LNCAP (cell line): ENCODE results near the gene TPP1.

ENCODE experiments used
- TF ChIP-seq, protein P1 (sequence below): fragments of 450-650 bp; IDR thresholded peaks from 2 replicates; pipeline ENCODE4 v1.5.1; 2017; ENCODE audit warnings: mild to moderate bottlenecking

Gene TPP1

DNA sequence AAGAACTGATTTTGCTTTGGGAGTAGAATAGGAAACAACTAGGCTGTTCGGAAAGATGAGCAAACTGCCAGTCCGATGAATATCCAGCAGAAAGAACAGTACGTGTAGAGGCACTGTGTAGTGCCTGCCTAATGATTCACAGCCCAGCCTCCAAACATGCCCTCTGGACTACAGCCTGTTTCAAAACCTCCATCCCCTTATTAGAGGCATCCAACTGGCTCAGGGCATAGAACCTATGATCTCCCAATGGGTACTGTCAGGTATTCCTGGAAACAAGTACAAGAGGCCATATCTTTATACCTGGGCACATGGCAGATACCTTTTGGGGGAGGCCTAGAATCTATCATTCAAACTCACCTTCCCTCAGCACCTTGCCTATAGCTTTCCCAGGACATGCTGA, 20.7 kb downstream of the TPP1 start:
- TF ChIP-seq, protein P1, sequence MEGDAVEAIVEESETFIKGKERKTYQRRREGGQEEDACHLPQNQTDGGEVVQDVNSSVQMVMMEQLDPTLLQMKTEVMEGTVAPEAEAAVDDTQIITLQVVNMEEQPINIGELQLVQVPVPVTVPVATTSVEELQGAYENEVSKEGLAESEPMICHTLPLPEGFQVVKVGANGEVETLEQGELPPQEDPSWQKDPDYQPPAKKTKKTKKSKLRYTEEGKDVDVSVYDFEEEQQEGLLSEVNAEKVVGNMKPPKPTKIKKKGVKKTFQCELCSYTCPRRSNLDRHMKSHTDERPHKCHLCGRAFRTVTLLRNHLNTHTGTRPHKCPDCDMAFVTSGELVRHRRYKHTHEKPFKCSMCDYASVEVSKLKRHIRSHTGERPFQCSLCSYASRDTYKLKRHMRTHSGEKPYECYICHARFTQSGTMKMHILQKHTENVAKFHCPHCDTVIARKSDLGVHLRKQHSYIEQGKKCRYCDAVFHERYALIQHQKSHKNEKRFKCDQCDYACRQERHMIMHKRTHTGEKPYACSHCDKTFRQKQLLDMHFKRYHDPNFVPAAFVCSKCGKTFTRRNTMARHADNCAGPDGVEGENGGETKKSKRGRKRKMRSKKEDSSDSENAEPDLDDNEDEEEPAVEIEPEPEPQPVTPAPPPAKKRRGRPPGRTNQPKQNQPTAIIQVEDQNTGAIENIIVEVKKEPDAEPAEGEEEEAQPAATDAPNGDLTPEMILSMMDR, result no peak

DNA sequence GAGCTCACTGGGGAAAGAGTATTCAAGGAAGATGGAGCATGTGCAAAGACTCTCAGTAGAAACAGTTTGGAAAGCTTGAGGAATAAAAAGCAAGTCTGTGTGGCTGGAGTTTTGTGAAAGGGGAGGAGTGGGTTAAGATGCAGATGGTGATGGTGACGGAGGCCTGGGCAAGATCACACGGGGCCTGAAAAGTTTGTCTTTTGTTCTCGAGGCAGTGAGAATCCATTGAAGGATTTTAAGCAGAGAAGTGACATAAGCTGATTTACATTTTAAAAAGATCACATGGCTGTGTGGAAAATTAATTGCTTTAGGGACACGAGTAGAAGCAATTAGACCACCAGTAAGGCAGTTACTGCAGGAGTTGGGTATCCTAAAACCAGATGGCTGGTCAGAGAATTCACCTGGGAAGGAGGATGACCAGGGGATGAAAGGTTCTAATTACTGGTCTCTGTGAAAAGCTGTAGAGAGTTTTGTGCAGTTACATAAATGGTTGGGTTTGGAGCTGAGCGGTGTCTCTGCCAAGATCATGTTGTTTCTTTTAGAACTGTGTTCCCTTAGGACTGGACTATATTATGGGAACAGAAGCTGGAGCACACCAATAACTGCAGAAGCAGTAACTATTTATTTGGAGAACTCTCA, 22.9 kb downstream of the TPP1 start:
- TF ChIP-seq, protein P1, result no peak

DNA sequence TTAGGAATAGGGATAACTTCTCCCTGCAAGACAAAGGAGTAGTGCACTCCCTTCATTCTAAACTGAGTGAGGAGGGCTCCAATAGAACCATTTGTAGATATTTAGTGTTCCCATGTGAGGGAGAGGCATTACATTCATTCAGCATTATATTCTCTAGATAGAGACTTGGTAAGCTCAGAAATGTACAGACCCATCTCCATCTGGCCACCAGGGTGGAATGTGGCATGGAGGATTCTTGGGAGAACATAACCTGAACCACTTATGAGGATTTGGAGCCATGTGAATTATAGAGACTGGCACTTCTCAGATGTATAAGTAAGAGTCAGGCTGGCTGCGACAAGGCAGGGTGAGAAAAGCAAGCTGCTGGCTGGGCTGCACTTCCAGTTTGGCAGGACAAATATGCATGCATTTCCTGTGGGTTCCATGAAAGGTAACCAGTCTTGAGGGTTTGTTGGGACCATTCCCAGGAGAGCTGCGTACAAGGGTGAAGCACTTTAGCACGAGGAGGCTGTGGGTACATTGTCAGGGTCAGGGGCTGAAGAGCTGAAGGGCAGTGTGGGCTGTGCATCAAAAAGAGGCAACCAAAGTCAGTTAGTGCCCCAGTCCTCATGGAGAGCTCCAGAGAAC, 25.0 kb downstream of the TPP1 start:
- TF ChIP-seq, protein P1, result no peak

DNA sequence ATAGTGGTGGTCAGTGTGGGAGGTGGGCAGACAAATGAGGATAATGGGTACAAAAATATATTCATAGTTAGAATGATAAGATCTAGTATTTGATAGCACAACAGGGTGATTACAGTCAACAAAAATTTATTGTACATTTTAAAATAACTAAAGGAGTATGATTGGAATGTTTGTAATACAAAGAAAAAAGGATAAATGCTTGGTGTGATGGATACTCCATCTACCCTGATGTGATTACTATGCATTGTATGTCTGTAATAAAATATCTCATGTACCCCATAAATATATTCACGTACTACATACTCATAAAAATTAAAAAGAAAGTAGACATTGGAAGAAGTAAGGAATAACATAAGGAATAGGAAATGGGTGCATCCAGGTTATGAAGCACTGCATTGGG, 31.2 kb downstream of the TPP1 start:
- TF ChIP-seq, protein P1, result no peak

DNA sequence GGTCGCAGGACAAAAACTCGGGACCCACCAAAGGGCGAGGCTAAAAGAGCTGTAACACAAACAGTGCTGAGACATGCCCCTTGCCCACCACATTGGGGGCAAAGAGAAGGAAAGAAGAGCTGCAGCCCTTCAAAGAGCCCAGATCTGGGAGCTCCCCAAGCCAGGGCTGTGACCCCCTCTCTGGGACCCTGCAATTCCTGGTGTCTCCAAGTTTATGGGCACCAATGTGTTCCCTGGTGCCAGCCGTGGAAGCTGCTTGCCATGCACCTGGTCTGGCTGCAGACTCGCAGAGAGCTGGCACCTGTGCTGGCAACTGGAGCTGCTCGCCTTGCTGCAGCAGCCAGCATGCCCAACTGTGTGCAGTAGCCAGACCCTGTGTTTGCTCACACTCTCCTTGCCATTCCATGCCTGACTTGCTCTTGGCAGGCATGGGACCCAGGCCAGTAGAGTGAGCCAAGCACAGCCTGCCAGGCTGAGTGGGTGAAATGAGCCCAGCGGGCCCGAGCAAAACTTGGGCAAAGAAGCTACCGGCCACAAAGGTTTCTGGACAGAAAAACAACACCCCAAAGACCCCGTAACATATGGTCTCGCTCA, 31.8 kb downstream of the TPP1 start:
- TF ChIP-seq, protein P1, result no peak

DNA sequence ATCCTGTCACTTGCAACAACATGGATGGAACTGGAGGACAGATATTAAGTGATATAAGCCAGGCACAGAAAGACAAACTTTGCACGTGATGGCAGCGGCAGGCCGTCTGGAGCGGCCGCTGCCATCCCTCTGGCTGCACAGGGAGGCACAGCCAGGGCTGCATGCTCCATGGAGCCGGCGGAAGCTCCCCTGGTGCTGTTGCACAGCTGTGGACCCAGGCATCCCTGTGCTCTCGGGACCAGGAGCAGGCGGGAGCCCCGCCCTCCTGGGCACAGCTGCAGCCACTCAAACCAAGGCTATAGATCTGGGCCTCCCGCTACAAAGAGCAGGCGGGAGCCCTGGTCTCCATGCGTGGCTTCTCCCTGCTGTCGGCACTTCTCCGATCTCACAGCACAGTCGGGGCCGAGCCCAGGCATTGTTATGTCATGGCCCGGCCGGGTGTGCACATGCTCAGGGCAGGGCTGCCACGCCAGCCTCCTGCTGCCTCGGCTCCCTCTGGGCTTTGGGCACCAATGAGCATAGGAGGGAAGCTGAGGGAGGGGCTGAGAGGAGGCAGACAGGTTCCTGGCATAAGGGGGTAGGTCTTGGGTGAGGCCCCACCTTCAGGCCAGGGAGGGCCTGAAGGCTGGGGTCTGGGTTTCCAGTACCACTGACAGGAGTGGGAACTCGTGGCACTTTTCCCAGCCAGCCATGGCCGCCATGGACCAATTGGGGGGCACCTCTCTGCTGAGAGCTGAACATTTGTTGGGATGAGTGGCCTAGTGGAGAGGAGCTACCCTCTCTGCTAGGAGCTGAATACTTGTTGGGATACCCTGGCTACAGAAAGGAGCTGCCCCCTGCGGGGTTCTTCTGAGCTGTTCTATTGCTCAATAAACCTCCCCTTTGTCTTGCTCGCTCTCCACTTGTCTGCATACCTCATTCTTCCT, 32.5 kb downstream of the TPP1 start:
- TF ChIP-seq, protein P1, result no peak

DNA sequence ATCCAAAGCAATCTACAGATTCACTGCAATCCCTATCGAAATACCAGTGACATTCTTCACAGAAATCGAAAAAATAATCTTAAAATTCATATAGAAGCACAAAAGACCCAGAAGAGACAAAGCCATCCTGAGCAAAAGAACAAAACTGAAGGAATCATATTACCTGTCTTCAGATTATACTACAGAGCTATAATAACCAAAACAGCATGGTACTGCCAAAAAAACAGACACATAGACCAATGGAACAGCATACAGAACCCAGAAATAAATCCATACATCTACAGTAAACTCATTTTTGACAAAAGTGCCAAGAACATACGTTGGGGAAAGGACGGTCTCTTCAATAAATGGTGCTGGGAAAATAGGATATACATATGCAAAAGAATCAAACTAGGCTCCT, 34.7 kb downstream of the TPP1 start:
- TF ChIP-seq, protein P1, result no peak
